GM23248 (cell line): ENCODE data around the gene SLC26A4.

Experiments used
- EZH2 ChIP-seq: fragments of 200-600 bp; sonication (generic); IDR thresholded peaks from 2 replicates; pipeline ENCODE4 v1.6.1; 2018; ENCODE audit warnings: antibody characterized with exemption, mild to moderate bottlenecking; ENCODE audit not compliant: insufficient read depth, poor library complexity, severe bottlenecking
- EZH2phosphoT487 ChIP-seq: fragments of 200-600 bp; sonication (generic); IDR thresholded peaks from 2 replicates; pipeline ENCODE4 v1.6.1; 2018; ENCODE audit warnings: antibody characterized with exemption, moderate library complexity, mild to moderate bottlenecking, low read depth; ENCODE audit not compliant: insufficient read depth

- TF ChIP-seq EZH2phosphoT487 (no peak), EZH2 (no peak)
Measured at GRCh38 chr7:107690611-107691010, 30.0 kb downstream of the SLC26A4 start.
